G401 (cell line): ENCODE data around the gene CHRDL2. TPM values are rescaled to one million over a fixed set of nuclear protein-coding genes. Genes with fewer than 3 reads are reported as not detected.
"Not testable (repeated sequence)": the region's sequence is repeated elsewhere in the genome, so short reads cannot be mapped to it uniquely, and the experiment has no call there.

Source experiments
- DNase-seq: peaks from one replicate; pipeline ENCODE4 v3.0.0-alpha.2; 2015; ENCODE audit warnings: low spot score
- in situ Hi-C: cut with HindIII; loops from 2 replicates; pipeline ENCODE4 v1.10.0; 2016; ENCODE audit warnings: low sequenced_read_pairs, mixed read lengths
- total RNA-seq: library from RNA; depleted of rRNA; stranded (reverse); fragments of >200 nt; shearing (Covaris generic); gene quantifications from 2 replicates; pipeline ENCODE4 v1.2.3, GENCODE V29; 2014; rRNA removed

The CHRDL2 gene
- total RNA-seq, result not detected in 2 replicates

GRCh38 chr11:74731301-74732094 is at the start of gene CHRDL2:
Gene CHRDL2, minus strand, starts transcription at chr11:74731426. Its CDS starts 538 bp downstream, at chr11:74730888.
- DNase-seq, result no peak
- in situ Hi-C loops, result no loop called here

GRCh38 chr11:74780248-74781005 is 49.2 kb upstream of the CHRDL2 start:
- DNase-seq, result no peak
- in situ Hi-C loops, result no loop called here

- DNase-seq, result no peak
- in situ Hi-C loops, result no loop called here
These were observed 47.4 kb upstream of the CHRDL2 start for GRCh38 chr11:74778581-74778980.

GRCh38 chr11:74777877-74778276 is 46.7 kb upstream of the CHRDL2 start:
- no peak for DNase-seq
- in situ Hi-C loops, result no loop called here

GRCh38 chr11:74777038-74777437 is 45.8 kb upstream of the CHRDL2 start:
- no peak for DNase-seq
- in situ Hi-C loops, result no loop called here

- no peak for DNase-seq
- in situ Hi-C loops, result no loop called here
These were observed 45.3 kb upstream of the CHRDL2 start for GRCh38 chr11:74776546-74776945.

GRCh38 chr11:74775762-74776161 is 44.5 kb upstream of the CHRDL2 start:
- DNase-seq, result no peak
- in situ Hi-C loops, result no loop called here

GRCh38 chr11:74773476-74773875 is 42.2 kb upstream of the CHRDL2 start:
- in situ Hi-C loops, result no loop called here
- DNase-seq, result no peak

DNA sequence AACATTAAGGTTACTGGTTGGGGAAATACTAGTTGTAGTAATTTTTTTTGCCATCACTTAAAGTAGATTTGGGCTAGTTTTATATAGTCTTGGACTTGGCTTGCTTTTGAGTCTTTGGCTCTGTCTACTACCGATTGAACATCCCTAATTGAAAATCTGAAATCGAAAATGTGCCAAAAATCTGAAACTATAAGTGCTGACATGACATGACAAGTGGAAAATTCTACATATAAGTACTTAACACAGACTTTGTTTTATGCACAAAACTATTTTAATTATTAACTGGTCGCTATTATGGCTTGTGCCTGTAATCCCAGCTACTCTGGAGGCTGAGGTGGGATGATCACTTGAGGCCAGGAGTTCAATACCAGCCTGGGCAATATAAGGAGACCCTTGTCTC is 39.9 kb upstream of the CHRDL2 start:
- in situ Hi-C loops, result no loop called here
- DNase-seq, result no peak

GRCh38 chr11:74770456-74770855 is 39.2 kb upstream of the CHRDL2 start:
- in situ Hi-C loops, result no loop called here
- no peak for DNase-seq

- DNase-seq, result no peak
- in situ Hi-C loops, result no loop called here
These were observed 38.0 kb upstream of the CHRDL2 start for GRCh38 chr11:74769055-74769707.

GRCh38 chr11:74768172-74768651 is 37.0 kb upstream of the CHRDL2 start:
- DNase-seq, in situ Hi-C loops: not testable (repeated sequence)

DNA sequence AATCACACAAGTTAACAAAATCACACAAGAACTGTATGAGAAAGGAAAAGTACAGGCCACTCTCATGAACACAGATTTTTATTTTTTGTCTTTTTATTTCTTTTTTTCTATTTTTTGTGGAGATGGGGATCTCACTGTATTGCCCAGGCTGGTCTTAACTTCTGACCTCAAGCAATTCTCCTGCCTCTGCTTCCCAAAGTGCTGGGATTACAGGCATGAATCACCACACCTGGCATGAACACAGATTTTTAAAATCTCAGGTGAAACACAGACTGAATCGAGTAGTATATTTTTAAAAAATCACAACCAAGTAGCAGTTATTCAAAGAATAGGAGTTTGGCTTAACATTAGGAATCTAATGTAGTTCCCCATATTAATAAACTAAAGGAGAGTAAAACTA is 35.7 kb upstream of the CHRDL2 start:
- no peak for DNase-seq
- in situ Hi-C loops, result no loop called here

DNA sequence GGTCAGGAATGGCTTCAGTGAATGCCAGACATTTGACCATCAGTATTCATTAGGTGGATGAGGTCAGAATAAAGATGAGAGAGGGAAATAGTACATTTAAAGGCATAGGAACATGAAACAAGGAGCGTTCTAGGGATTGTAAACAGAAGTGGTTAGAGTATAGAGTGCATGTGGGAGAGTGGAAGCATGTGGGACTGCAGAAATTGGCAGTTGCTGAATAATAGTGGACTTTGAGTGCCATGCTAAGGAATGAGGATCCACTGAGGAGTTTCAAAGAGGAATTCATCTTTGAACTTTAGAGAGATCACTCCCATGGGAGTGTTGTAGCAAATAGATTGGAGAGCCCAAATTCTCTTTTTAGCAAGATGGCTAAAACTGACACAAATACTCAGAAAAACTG is 25.3 kb upstream of the CHRDL2 start:
- in situ Hi-C loops, result no loop called here
- no peak for DNase-seq

DNA sequence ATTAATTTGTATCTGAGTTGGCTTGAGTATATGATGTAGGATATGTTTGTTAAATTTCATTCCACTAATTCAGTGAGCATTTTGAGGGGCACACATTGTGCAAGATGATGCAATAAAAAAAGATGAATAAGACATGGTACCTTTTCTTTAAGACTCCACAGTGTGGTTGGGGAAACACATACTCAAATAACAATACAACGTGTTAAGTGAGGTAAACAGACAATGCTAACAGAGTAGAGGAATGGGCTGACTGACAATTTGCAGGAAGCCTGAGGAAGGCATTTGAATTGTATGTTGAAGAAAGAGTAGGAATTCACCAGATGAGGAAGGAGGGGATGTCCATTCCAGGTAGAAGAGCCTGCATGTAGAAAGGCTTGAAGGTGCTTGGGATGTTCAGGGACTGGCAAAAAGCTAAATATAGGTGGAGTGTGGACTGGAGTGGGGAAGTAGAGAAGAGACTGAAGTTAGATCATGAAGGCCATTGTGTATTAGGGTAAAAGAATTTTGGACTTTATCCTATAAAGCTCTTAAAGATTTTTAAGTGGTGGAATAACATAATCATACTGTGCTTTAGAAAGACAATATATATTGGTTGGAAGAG is 24.3 kb upstream of the CHRDL2 start:
- in situ Hi-C loops, result no loop called here
- DNase-seq, result no peak

GRCh38 chr11:74754507-74755252 is 23.5 kb upstream of the CHRDL2 start:
- in situ Hi-C loops, result no loop called here
- no peak for DNase-seq

DNA sequence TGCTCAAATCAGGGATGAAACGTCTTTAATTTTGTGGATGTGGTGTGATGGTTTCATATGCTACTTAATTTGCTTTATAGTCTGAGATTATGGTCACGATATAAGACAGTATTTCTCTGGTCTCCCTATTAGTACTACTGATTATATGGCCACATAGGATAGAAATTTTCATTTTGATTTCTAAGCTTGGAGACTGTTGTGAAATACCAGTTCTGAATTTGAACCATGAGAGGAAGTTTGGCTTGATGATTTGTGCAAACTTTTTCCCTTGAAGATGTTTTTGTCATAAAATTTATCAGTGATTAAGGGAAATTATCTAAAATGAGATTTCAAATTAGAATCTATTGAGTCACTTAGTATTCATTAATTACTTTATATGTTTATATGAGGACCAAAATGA is 20.1 kb upstream of the CHRDL2 start:
- no peak for DNase-seq
- in situ Hi-C loops, result no loop called here

- in situ Hi-C loops, DNase-seq: not testable (repeated sequence)
These were observed 19.4 kb upstream of the CHRDL2 start for GRCh38 chr11:74750598-74750997.

- DNase-seq, result peak; percentile 25
- in situ Hi-C loops, result no loop called here
These were observed 18.7 kb upstream of the CHRDL2 start for GRCh38 chr11:74749965-74750296.
